Stimulated activated naive CD8-positive, alpha-beta T cell treated with anti-CD3 and anti-CD28 coated beads, Interleukin-15, Interleukin-2, amounts not matched to agents 100 ng/mL and 50 ng/mL, for 24 hours (primary cell): Measurements from ENCODE around the gene CSNK1G2.
A peak's percentile ranks its signal among the peaks of the same experiment; 100 is the strongest.

Experiments used
- H3K27ac Mint-ChIP-seq: one replicate; pipeline ENCODE4 v1.8.0; 2021; ENCODE audit warnings: mild to moderate bottlenecking, mixed read lengths
- H3K27me3 Mint-ChIP-seq: one replicate; pipeline ENCODE4 v1.8.0; 2021; ENCODE audit warnings: mixed read lengths
- H3K36me3 Mint-ChIP-seq: one replicate; pipeline ENCODE4 v1.8.0; 2021; ENCODE audit warnings: low read depth, mixed read lengths
- H3K4me1 Mint-ChIP-seq: one replicate; pipeline ENCODE4 v1.8.0; 2021; ENCODE audit warnings: low read depth, mixed read lengths
- H3K4me3 Mint-ChIP-seq: one replicate; pipeline ENCODE4 v1.8.0; 2021; ENCODE audit warnings: mild to moderate bottlenecking, mixed read lengths
- H3K9me3 Mint-ChIP-seq: one replicate; pipeline ENCODE4 v1.8.0; 2021; ENCODE audit warnings: mixed read lengths

Gene CSNK1G2

GRCh38 chr19:1941146-1942077 lies at the start of gene CSNK1G2:
Gene CSNK1G2 (plus strand): TSS chr19:1941172. CDS start chr19:1969773, 28,601 bp downstream.
- Mint-ChIP-seq H3K27ac (peak within 1 kb of the TSS; percentile 95), H3K36me3 (peaks cover 4% of the 10 kb centered on the region), H3K4me3 (peak within 1 kb of the TSS; percentile 89), H3K4me1 (peaks cover 34% of the 10 kb centered on the region), H3K27me3 (no peaks in the 10 kb centered on the region), H3K9me3 (no peaks in the 10 kb centered on the region)

GRCh38 chr19:1893791-1894190 lies 47.2 kb upstream of the CSNK1G2 start:
- peaks cover 43% of the 10 kb centered on the region for H3K4me1 Mint-ChIP-seq
- no peaks in the 10 kb centered on the region for H3K36me3 Mint-ChIP-seq
- peak overlapping the region; percentile 12 for H3K27ac Mint-ChIP-seq
- H3K27me3 Mint-ChIP-seq, result no peaks in the 10 kb centered on the region
- no peaks in the 10 kb centered on the region for H3K9me3 Mint-ChIP-seq
- H3K4me3 Mint-ChIP-seq, result no peak overlapping the region

- Mint-ChIP-seq H3K27me3 (no peaks in the 10 kb centered on the region), H3K4me1 (peaks cover 43% of the 10 kb centered on the region), H3K4me3 (peak overlapping the region; percentile 82), H3K27ac (peak overlapping the region; percentile 88), H3K36me3 (no peaks in the 10 kb centered on the region), H3K9me3 (no peaks in the 10 kb centered on the region)
Measured at GRCh38 chr19:1896508-1896907, 44.5 kb upstream of the CSNK1G2 start.

- H3K27me3 Mint-ChIP-seq, result no peaks in the 10 kb centered on the region
- no peaks in the 10 kb centered on the region for H3K36me3 Mint-ChIP-seq
- H3K4me1 Mint-ChIP-seq, result peaks cover 42% of the 10 kb centered on the region
- no peak overlapping the region for H3K27ac Mint-ChIP-seq
- no peaks in the 10 kb centered on the region for H3K9me3 Mint-ChIP-seq
- no peak overlapping the region for H3K4me3 Mint-ChIP-seq
Measured at GRCh38 chr19:1901940-1902404, 39.0 kb upstream of the CSNK1G2 start.

GRCh38 chr19:1902923-1903322 lies 38.0 kb upstream of the CSNK1G2 start:
- Mint-ChIP-seq H3K4me1 (peaks cover 37% of the 10 kb centered on the region), H3K36me3 (no peaks in the 10 kb centered on the region), H3K9me3 (no peaks in the 10 kb centered on the region), H3K27me3 (no peaks in the 10 kb centered on the region), H3K4me3 (no peak overlapping the region), H3K27ac (no peak overlapping the region)

DNA sequence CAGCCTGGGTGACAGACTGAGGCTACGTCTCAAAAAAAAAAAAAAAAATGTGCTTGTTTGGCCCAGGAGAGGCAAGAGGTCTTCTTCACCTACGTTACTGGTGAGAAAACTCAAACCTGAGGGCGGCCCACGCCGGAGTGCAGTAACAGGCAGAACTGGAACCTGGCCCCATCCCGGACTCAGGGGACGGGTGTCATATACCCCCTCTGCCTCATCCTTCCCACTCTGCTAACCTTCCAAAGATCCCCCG lies 36.2 kb upstream of the CSNK1G2 start:
- H3K4me1 Mint-ChIP-seq, result peaks cover 46% of the 10 kb centered on the region
- no peaks in the 10 kb centered on the region for H3K36me3 Mint-ChIP-seq
- H3K27ac Mint-ChIP-seq, result peak overlapping the region; percentile 80
- no peaks in the 10 kb centered on the region for H3K27me3 Mint-ChIP-seq
- peak overlapping the region; percentile 91 for H3K4me3 Mint-ChIP-seq
- no peaks in the 10 kb centered on the region for H3K9me3 Mint-ChIP-seq

- Mint-ChIP-seq H3K36me3 (no peaks in the 10 kb centered on the region), H3K4me1 (peaks cover 51% of the 10 kb centered on the region), H3K27ac (peak within 1 kb of the TSS; percentile 90), H3K9me3 (no peaks in the 10 kb centered on the region), H3K27me3 (no peaks in the 10 kb centered on the region), H3K4me3 (peak within 1 kb of the TSS; percentile 91)
Measured at GRCh38 chr19:1905110-1905862, 35.7 kb upstream of the CSNK1G2 start, which contains the start of the genes ADAT3 and SCAMP4. Gene ADAT3 (plus strand): TSS chr19:1905399. CDS start chr19:1912048, 6,649 bp downstream. Gene SCAMP4 (plus strand): TSS chr19:1905399. CDS start chr19:1915020, 9,621 bp downstream.

DNA sequence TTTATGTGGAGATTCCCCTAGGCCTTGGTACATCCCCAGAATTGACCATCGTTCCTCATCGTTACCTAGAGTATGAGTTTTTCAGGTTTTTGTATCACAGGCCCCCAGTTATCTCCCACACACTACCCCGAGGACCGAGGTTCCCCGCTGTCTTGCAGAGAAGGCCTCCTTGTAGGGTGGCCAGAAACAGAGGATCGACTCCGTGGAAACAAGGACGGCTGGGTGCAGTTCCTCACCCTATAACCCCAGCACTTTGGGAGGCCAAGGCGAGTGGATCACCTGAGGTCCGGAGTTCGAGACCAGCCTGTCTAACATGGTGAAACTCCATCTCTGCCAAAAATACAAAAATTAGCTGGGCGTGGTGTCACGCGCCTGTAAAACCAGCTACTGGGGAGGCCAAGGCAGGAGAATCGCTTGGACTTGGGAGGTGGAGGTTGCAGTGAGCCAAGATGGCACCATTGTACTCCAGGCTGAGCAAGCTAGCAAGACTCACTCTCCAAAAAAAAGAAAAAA lies 35.1 kb upstream of the CSNK1G2 start:
- Mint-ChIP-seq H3K27me3 (no peaks in the 10 kb centered on the region), H3K9me3 (no peaks in the 10 kb centered on the region), H3K36me3 (no peaks in the 10 kb centered on the region), H3K4me1 (peaks cover 52% of the 10 kb centered on the region), H3K4me3 (peak overlapping the region; percentile 91), H3K27ac (peak overlapping the region; percentile 90)

GRCh38 chr19:1906985-1907562 lies 33.9 kb upstream of the CSNK1G2 start:
- no peak overlapping the region for H3K27ac Mint-ChIP-seq
- H3K4me3 Mint-ChIP-seq, result peak overlapping the region; percentile 10
- H3K27me3 Mint-ChIP-seq, result no peaks in the 10 kb centered on the region
- no peaks in the 10 kb centered on the region for H3K36me3 Mint-ChIP-seq
- peaks cover 52% of the 10 kb centered on the region for H3K4me1 Mint-ChIP-seq
- no peaks in the 10 kb centered on the region for H3K9me3 Mint-ChIP-seq

DNA sequence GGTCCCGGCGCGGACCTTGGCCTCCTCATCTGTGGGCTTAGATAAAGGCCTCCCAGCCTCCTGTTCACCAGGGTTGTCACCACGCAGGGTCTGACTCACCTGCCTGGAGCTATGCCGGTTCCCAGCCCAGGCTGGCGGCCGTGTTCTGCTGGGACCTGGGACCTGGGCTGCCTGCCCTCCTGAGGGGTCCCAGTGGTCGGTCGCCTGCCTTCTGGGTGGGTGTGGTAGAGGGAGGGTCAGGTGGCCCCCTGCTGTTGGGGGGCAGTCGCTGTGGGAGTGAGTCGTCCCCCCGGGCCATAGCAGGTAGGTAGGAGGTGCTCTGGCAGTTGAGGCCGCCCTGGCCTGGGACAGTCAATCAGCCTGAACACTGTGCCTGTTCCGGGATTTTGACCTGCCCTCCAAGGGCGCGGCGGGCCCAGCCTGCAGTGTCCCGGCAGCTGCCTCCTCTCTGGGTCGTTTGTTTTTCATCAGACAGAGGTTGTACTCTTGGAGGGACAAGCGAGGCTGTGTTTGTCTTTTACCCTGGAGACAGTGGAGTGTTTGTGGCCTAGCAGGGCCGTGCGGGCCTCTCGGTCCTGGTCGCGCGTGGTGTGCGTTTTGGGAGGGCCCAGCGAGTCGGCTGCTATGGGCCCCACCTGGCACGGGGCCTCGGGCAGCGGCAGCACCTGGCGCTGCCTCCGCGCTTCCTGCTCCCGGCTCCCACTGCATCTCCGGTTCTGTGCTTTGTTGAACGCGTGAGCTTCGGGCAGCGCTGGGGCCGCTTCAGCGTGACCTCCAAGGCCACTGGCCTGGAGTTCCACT lies 33.2 kb upstream of the CSNK1G2 start:
- H3K4me1 Mint-ChIP-seq, result peaks cover 52% of the 10 kb centered on the region
- H3K4me3 Mint-ChIP-seq, result no peak overlapping the region
- H3K27me3 Mint-ChIP-seq, result no peaks in the 10 kb centered on the region
- no peak overlapping the region for H3K27ac Mint-ChIP-seq
- H3K9me3 Mint-ChIP-seq, result no peaks in the 10 kb centered on the region
- no peaks in the 10 kb centered on the region for H3K36me3 Mint-ChIP-seq

DNA sequence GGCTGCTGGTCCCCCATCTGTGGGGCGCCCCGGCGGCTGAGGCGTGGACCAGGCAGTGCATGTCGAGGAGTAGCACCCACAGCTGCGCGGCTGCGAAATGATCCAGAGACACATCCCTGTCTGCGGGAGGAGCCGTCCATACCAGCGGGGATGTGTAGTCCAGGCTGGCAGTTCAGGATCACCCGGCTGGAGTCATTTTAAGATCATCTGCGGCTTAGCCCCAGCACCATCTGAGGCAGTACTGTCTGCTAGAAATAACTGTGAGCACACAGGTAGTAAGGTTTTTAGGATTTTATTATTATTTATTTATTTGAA lies 32.7 kb upstream of the CSNK1G2 start:
- no peaks in the 10 kb centered on the region for H3K27me3 Mint-ChIP-seq
- peak overlapping the region; percentile 39 for H3K4me3 Mint-ChIP-seq

GRCh38 chr19:1909761-1910080 lies 31.3 kb upstream of the CSNK1G2 start:
- no peaks in the 10 kb centered on the region for H3K36me3 Mint-ChIP-seq
- H3K9me3 Mint-ChIP-seq, result no peaks in the 10 kb centered on the region
- H3K4me3 Mint-ChIP-seq, result no peak overlapping the region
- H3K4me1 Mint-ChIP-seq, result peaks cover 34% of the 10 kb centered on the region
- H3K27ac Mint-ChIP-seq, result no peak overlapping the region
- H3K27me3 Mint-ChIP-seq, result no peaks in the 10 kb centered on the region

More for the DNA sequence above, 32.7 kb upstream of the CSNK1G2 start:
- Mint-ChIP-seq H3K9me3 (no peaks in the 10 kb centered on the region), H3K4me1 (peaks cover 46% of the 10 kb centered on the region), H3K27ac (no peak overlapping the region), H3K36me3 (no peaks in the 10 kb centered on the region)

DNA sequence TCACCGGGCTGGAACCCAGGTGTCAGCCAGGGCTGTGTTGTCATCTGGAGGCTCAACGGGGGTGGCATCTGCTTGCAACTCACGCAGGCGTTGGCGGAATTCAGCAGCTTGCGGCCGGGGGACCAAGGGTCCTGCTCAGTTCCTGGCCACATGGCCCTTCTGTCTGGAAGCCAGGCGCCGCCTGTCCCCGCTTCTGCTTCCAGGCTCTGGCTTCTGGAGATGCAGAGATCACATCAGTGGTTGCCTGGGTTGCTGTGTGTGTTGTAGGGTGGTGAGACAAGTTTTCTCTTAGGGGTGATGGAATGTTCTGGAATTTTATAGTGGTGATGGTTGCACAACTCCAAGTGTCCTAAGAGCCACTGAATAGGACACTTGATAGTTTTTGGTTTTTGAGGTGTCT lies 30.8 kb upstream of the CSNK1G2 start:
- Mint-ChIP-seq H3K4me1 (peaks cover 30% of the 10 kb centered on the region), H3K36me3 (no peaks in the 10 kb centered on the region), H3K27ac (no peak overlapping the region), H3K27me3 (no peaks in the 10 kb centered on the region), H3K9me3 (no peaks in the 10 kb centered on the region), H3K4me3 (no peak overlapping the region)

GRCh38 chr19:1911098-1911497 lies 29.9 kb upstream of the CSNK1G2 start:
- Mint-ChIP-seq H3K4me1 (peaks cover 24% of the 10 kb centered on the region), H3K27ac (no peak overlapping the region), H3K9me3 (no peaks in the 10 kb centered on the region), H3K36me3 (no peaks in the 10 kb centered on the region), H3K27me3 (no peaks in the 10 kb centered on the region), H3K4me3 (no peak overlapping the region)
